Neuronal stem cell (in vitro differentiated cells): ENCODE results near the gene PBX2.

Source experiments
- DNase-seq: peaks from one replicate; pipeline ENCODE4 v3.0.0-alpha.2; 2013; ENCODE audit warnings: low spot score
- H2AFZ ChIP-seq: one replicate; pipeline ENCODE4 v1.6.1; 2013; ENCODE audit warnings: mild to moderate bottlenecking, low read length, inconsistent platforms
- H2AK5ac ChIP-seq: 2 replicates; pipeline ENCODE4 v1.6.1; 2013; ENCODE audit warnings: low read depth, mild to moderate bottlenecking, inconsistent platforms, low read length, moderate library complexity, mixed read lengths
- H2BK120ac ChIP-seq: 2 replicates; pipeline ENCODE4 v1.6.1; 2013; ENCODE audit warnings: low read depth, mild to moderate bottlenecking, inconsistent platforms, low read length, moderate library complexity, mixed read lengths
- H2BK12ac ChIP-seq: one replicate; pipeline ENCODE4 v1.6.1; 2013; ENCODE audit warnings: low read length, inconsistent platforms
- H2BK15ac ChIP-seq: 2 replicates; pipeline ENCODE4 v1.6.1; 2013; ENCODE audit warnings: mild to moderate bottlenecking, low read length, inconsistent platforms, mixed read lengths
- H2BK5ac ChIP-seq: one replicate; pipeline ENCODE4 v1.6.1; 2013; ENCODE audit warnings: inconsistent platforms, mild to moderate bottlenecking, low read length, moderate library complexity
- H3K14ac ChIP-seq: one replicate; pipeline ENCODE4 v1.6.1; 2013; ENCODE audit warnings: low read length, inconsistent platforms
- H3K18ac ChIP-seq: 2 replicates; pipeline ENCODE4 v1.6.1; 2013; ENCODE audit warnings: low read length, inconsistent platforms
- H3K23ac ChIP-seq: 2 replicates; pipeline ENCODE4 v1.6.1; 2013; ENCODE audit warnings: low read depth, mild to moderate bottlenecking, mixed read lengths, low read length, inconsistent platforms; ENCODE audit not compliant: poor library complexity
- H3K27ac ChIP-seq: replicated peaks from 3 replicates; pipeline ENCODE4 v1.5.1; 2013; ENCODE audit warnings: low read length, inconsistent platforms
- H3K27me3 ChIP-seq, 3 experiments: 2 replicates each; pipeline ENCODE4 v1.6.1; 2013; ENCODE audit warnings: low read length in 3 of 3, mild to moderate bottlenecking in 2 of 3, inconsistent platforms in 1 of 3, low read depth in 1 of 3, mixed read lengths in 1 of 3, moderate library complexity in 1 of 3; ENCODE audit not compliant: control insufficient read depth in 3 of 3, insufficient read depth in 3 of 3
- H3K36me3 ChIP-seq, 2 donors: replicated peaks in 1 of 2; 2 replicates each; pipeline ENCODE4 v1.6.1; 2013; ENCODE audit warnings: low read length in 2 of 2; ENCODE audit not compliant: control insufficient read depth in 2 of 2, insufficient read depth in 2 of 2
- H3K4ac ChIP-seq: 2 replicates; pipeline ENCODE4 v1.6.1; 2013; ENCODE audit warnings: inconsistent platforms, mild to moderate bottlenecking, low read length, moderate library complexity
- H3K4me1 ChIP-seq, 2 donors: 1 replicate in 1 of 2; 2 replicates in 1 of 2; pipeline ENCODE4 v1.6.1; 2013; ENCODE audit warnings: low read length in 2 of 2, low read depth in 1 of 2; ENCODE audit not compliant: control insufficient read depth in 2 of 2, insufficient read depth in 1 of 2
- H3K4me2 ChIP-seq: one replicate; pipeline ENCODE4 v1.6.1; 2013; ENCODE audit warnings: mild to moderate bottlenecking, low read length, inconsistent platforms; ENCODE audit not compliant: insufficient read depth, poor library complexity, severe bottlenecking
- H3K4me3 ChIP-seq, 2 donors: 2 replicates each; pipeline ENCODE4 v1.5.1; 2013; ENCODE audit warnings: low read length in 2 of 2, mild to moderate bottlenecking in 2 of 2, inconsistent platforms in 1 of 2, moderate library complexity in 1 of 2
- H3K79me1 ChIP-seq: one replicate; pipeline ENCODE4 v1.6.1; 2013; ENCODE audit warnings: low read depth, mild to moderate bottlenecking, inconsistent platforms, low read length, moderate library complexity
- H3K9ac ChIP-seq: one replicate; pipeline ENCODE4 v1.6.1; 2013; ENCODE audit warnings: mild to moderate bottlenecking, low read depth, low read length, inconsistent platforms; ENCODE audit not compliant: poor library complexity
- H3K9me3 ChIP-seq, 2 donors: replicated peaks in 1 of 2; 2 replicates each; pipeline versions ENCODE3 to v1.6.1; 2013; ENCODE audit warnings: low read length in 2 of 2, mild to moderate bottlenecking in 2 of 2, inconsistent platforms in 1 of 2, low read depth in 1 of 2, mixed read lengths in 1 of 2, moderate library complexity in 1 of 2; ENCODE audit not compliant: control insufficient read depth in 2 of 2, insufficient read depth in 1 of 2
- H4K8ac ChIP-seq: one replicate; pipeline ENCODE4 v1.6.1; 2013; ENCODE audit warnings: low read depth, mild to moderate bottlenecking, inconsistent platforms, low read length, moderate library complexity
- H4K91ac ChIP-seq: one replicate; pipeline ENCODE4 v1.6.1; 2013; ENCODE audit warnings: low read length, low read depth, mild to moderate bottlenecking, inconsistent platforms; ENCODE audit not compliant: poor library complexity
- WGBS, 2 donors: extraction: QIAGEN DNeasy Blood & Tissue Kit; methylation state at CpG; one replicate each; pipeline ENCODE4 v1.1.7; 2013; ENCODE audit warnings: missing lambda C conversion rate in 2 of 2, mixed read lengths in 1 of 2; ENCODE audit not compliant: insufficient read length in 2 of 2, insufficient replicate concordance in 1 of 2; ENCODE audit errors: extremely low coverage in 2 of 2; 5-methylcytosine and 5-hydroxymethylcytosine counted together

PBX2 gene

DNA sequence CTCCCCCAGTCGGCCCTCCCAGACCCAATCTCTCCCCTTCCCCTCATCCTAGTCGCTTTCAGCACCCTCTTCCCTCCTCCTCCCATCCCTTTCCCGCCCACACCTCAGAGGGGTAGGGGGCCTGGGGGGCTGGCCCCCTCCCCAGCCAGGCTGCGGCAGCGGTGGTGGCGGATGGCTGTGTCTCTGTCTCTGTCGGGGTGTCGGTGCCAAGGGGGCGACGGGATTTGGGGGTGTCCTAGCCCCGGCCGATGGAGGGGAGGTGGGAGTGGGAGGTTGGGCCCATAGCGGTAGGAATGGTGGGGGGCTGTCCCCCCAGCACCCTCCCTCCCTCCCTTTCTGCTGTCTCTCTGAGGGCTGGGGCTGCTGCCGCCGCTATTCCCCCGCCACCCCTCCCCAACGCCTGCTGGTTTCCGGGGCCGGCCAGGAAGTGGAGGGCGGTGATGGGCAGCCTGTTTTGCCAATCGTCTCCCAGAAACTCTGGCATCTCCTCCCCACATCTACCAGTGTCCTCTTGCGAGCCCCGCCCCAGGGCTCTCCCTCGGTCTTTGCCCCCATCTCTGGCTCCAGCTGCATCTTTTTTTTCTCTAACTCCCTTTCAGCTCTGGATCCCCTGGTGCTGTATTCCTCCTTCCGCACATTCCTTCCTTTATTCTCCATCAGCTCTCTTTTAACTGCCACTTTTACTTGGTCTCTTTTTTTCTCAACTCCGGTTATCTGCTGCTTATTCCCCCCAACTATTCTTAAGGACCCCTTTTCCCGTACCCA, 14.1 kb downstream of the PBX2 start, which contains the start of gene AGPAT1:
Gene AGPAT1 (minus strand): TSS at position 374 of the 765 bp plus-strand sequence. CDS start 4,588 bp downstream, outside the sequence.
- H3K27ac ChIP-seq: peak within 1 kb of the TSS; percentile 99
- peak within 1 kb of the TSS; percentile 88 for H2BK12ac ChIP-seq
- peak within 1 kb of the TSS; percentile 99 for H3K9ac ChIP-seq
- peaks cover 9 to 34% of the 10 kb centered on the region in 2 donors for H3K36me3 ChIP-seq
- H3K4me3 ChIP-seq: peak within 1 kb of the TSS; percentile 72 to 94
- no peak within 1 kb of the TSS for H3K4ac ChIP-seq
- H3K14ac ChIP-seq: peak within 1 kb of the TSS; percentile 76
- H3K4me1 ChIP-seq: peaks cover 9 to 16% of the 10 kb centered on the region in 2 donors
- H2AK5ac ChIP-seq: peak within 1 kb of the TSS; percentile 47
- DNase-seq: peak; percentile 96
- peak within 1 kb of the TSS; percentile 97 for H3K18ac ChIP-seq
- peak within 1 kb of the TSS; percentile 50 for H3K23ac ChIP-seq
- H3K27me3 ChIP-seq: no peaks in the 10 kb centered on the region
- H4K8ac ChIP-seq: no peak within 1 kb of the TSS
- H2BK5ac ChIP-seq: peak within 1 kb of the TSS; percentile 67
- no peaks in the 10 kb centered on the region for H3K9me3 ChIP-seq
- H3K79me1 ChIP-seq: peaks cover 3% of the 10 kb centered on the region
- no CpG with 5 or more reads among the region's 27 CpGs for WGBS, 2 donors
- H2BK120ac ChIP-seq: no peak within 1 kb of the TSS
- H4K91ac ChIP-seq: no peak within 1 kb of the TSS
- no peak within 1 kb of the TSS for H2BK15ac ChIP-seq
- peak within 1 kb of the TSS; percentile 68 for H3K4me2 ChIP-seq
- peak within 1 kb of the TSS; percentile 74 for H2AFZ ChIP-seq

DNA sequence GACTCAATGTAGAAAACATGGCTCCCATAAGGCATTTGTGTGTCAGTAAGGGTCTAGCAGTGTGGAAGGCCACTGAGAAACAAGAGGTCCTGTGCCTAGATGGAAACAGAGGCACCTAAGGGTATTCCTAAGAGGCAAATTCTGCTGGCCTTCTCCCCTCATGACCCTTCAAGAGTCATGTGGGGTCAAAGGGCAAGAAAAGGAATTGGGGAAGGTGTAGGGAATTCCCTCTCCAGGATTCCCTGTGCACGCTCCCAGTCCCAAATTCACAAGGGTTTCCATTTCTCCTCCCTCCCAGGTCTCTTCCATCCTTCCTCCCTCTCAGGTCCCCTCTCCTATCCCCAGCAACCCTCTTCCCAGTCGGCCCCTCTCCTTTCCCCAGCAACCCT, 14.7 kb downstream of the PBX2 start:
- Histone ChIP-seq H3K36me3 (peaks cover 12 to 35% of the 10 kb centered on the region in 2 donors), H2BK15ac (no peak overlapping the region), H3K4me1 (peaks cover 9 to 16% of the 10 kb centered on the region in 2 donors), H3K27ac (no peak overlapping the region), H3K4ac (no peak overlapping the region), H3K9me3 (no peaks in the 10 kb centered on the region), H3K4me3 (peak overlapping the region; percentile 72 to 94), H3K9ac (peak overlapping the region; percentile 99), H2AK5ac (peak overlapping the region; percentile 47), H3K27me3 (no peaks in the 10 kb centered on the region), H3K14ac (no peak overlapping the region), H3K4me2 (peak overlapping the region; percentile 67), H2BK120ac (no peak overlapping the region), H2BK5ac (peak overlapping the region; percentile 67), H4K91ac (no peak overlapping the region), H2AFZ (peak overlapping the region; percentile 74), H3K18ac (peak overlapping the region; percentile 97), H3K79me1 (peaks cover 3% of the 10 kb centered on the region), H2BK12ac (no peak overlapping the region), H4K8ac (no peak overlapping the region), H3K23ac (peak overlapping the region; percentile 50)
- no peak for DNase-seq
- no CpG with 5 or more reads among the region's 2 CpGs for WGBS, 2 donors

DNA sequence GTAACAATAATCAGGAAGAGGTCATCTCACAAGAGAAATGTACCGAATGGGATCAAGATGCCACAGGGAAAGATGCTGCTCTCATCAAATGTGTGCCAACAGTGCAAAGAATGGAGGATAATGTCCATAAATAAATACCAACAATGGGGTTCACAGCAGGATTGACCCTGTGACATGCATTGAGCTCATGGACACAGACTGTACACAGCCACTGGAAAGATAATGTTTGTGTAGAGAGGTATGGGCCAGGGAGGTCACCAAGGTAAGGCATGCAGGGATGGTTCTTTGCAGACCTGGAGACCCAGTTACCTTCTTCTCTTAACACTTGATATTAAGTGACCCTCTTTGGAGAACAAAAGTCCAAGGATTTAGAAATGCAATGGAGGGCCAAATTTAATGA, 15.6 kb downstream of the PBX2 start:
- H2BK120ac ChIP-seq: no peak overlapping the region
- peaks cover 20 to 38% of the 10 kb centered on the region in 2 donors for H3K36me3 ChIP-seq
- H3K14ac ChIP-seq: no peak overlapping the region
- peaks cover 7% of the 10 kb centered on the region for H3K79me1 ChIP-seq
- H3K4ac ChIP-seq: no peak overlapping the region
- peaks cover 9 to 16% of the 10 kb centered on the region in 2 donors for H3K4me1 ChIP-seq
- no peak for DNase-seq
- H3K4me3 ChIP-seq: peak overlapping the region in 1 of 2 donors; percentile 72
- H2BK15ac ChIP-seq: no peak overlapping the region
- H2AFZ ChIP-seq: no peak overlapping the region
- no peaks in the 10 kb centered on the region for H3K27me3 ChIP-seq
- H4K8ac ChIP-seq: no peak overlapping the region
- WGBS, 2 donors: no CpG with 5 or more reads among the region's 1 CpG
- H3K9me3 ChIP-seq: no peaks in the 10 kb centered on the region
- H3K23ac ChIP-seq: no peak overlapping the region
- H4K91ac ChIP-seq: no peak overlapping the region
- no peak overlapping the region for H3K18ac ChIP-seq
- no peak overlapping the region for H3K9ac ChIP-seq
- no peak overlapping the region for H3K27ac ChIP-seq
- H2AK5ac ChIP-seq: no peak overlapping the region
- no peak overlapping the region for H3K4me2 ChIP-seq
- H2BK5ac ChIP-seq: no peak overlapping the region
- H2BK12ac ChIP-seq: no peak overlapping the region

DNA sequence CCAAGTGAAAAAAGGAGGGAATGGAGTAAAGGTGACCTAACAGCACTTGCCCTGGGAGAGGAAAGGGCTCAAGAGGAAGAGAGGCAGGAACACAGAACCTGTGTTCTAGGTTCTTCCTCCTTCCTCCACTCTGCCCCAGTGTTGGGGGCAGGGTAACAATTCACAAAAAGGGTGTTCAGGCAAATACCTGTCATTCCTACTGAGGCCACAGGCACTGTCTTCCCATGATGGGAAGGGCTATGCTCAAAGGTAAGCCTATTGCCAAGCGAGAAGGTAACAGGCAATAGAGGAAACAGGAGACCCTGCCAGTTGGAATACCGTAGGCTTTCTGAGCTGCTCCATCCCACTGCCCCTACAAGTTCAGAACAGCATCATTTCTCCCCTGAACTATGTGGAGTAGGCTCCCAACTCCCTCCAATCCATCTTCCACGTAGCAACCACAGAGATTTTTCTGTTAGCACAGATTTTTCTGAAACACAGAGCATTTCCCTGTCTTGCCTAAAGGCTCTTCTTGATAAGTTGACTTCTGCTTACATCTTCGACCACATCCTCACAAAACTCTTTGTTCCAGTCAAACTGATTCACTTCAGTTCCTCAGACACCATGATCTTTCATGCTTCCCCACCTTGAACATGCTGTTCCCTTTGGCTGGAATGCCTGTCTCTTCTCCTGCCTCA, 16.8 kb downstream of the PBX2 start:
- Histone ChIP-seq H3K18ac (no peak overlapping the region), H2BK12ac (no peak overlapping the region), H3K79me1 (peaks cover 9% of the 10 kb centered on the region), H2BK5ac (no peak overlapping the region), H3K4me1 (peaks cover 7 to 20% of the 10 kb centered on the region in 2 donors), H3K4ac (no peak overlapping the region), H2AFZ (no peak overlapping the region), H2BK15ac (no peak overlapping the region), H3K9me3 (no peaks in the 10 kb centered on the region), H2BK120ac (no peak overlapping the region), H2AK5ac (no peak overlapping the region), H3K27me3 (no peaks in the 10 kb centered on the region), H3K9ac (no peak overlapping the region), H3K4me2 (no peak overlapping the region), H3K36me3 (peaks cover 29 to 50% of the 10 kb centered on the region in 2 donors), H4K8ac (no peak overlapping the region), H3K14ac (no peak overlapping the region), H3K4me3 (no peak overlapping the region), H4K91ac (no peak overlapping the region), H3K27ac (no peak overlapping the region), H3K23ac (no peak overlapping the region)
- no peak for DNase-seq
- no CpG with 5 or more reads among the region's 4 CpGs for WGBS, 2 donors
